ENCODE measurements around the gene SPDYE6.
"Not testable (repeated sequence)": the region's sequence is repeated elsewhere in the genome, so short reads cannot be mapped to it uniquely, and the experiment has no call there.

The SPDYE6 gene

GRCh38 chr7:102363549-102364393 lies 7.5 kb upstream of the SPDYE6 start:
- peak; percentile 88 for DNase-seq

GRCh38 chr7:102346983-102347382 lies 9.3 kb downstream of the SPDYE6 start:
- not testable (repeated sequence) for DNase-seq

DNA sequence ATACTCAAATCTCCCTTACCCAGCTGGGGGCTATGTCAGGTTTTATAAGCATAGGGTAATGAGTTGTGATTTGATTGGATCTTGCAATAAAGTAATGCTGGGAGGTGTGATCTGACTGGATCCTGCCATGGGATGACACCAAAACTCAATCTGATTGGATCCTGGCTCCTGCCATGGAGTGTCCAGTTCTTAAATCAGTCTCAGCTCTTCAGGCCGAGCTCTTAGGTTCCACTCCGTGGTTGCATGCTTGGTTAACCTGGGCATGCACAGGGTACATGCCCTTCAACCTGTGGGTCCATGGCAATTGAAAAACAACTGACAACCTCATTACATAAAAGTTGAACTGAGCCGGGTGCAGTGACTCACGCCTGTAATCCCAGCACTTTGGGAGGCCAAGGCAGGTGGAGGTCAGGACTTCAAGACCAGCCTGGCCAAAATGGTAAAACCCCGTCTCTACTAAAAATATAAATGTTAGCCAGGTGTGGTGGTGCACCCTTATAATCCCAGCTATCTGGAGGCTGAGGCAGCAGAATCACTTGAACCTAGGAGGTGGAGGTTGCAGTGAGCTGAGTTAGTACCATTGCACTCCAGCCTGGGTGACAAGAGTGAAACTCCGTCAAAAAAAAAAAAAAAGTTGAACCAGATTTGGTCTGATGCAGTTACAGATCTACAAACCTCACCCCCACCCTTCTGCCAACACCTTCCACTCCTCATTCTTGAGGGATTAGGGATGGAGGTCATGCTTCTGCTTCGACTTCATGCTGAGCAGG lies 15.5 kb downstream of the SPDYE6 start:
- DNase-seq, result not testable (repeated sequence)

DNA sequence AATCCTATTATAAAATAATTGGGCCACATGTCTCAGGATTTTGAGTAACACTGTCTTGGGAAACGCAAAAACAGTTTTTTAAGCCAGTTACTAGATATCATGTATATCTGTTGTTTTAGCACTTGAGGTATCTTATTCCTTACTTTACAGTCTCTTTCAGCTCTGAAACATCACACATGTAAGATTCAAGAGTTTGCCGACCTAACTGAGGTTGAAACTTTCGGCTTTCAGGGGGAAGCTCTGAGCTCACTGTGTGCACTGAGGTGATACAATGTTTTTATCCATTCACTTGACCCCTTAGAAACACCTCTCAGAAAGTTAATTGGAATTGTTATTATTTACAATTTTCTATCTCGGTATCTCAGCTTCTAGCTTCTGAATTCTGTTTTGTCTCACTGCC lies 18.8 kb downstream of the SPDYE6 start:
- DNase-seq, result not testable (repeated sequence)

DNA sequence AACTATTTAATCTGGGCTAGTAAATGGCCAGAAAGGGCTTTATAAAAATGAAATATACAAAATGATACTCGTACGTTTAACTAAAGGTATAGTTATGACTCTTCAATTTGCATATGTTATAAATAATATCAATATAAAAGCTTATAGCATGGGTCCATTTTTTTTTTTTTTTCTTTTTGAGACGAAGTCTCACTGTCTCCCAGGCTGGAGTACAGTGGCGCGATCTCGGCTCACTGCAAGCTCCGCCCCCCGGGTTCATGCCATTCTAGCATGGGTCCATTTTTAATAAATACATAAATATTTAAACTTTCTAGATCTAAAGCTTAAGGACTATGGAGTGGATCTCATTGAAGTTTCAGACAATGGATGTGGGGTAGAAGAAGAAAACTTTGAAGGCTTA lies 19.2 kb downstream of the SPDYE6 start:
- DNase-seq, result not testable (repeated sequence)

GRCh38 chr7:102335574-102335973 lies 20.7 kb downstream of the SPDYE6 start:
- not testable (repeated sequence) for DNase-seq

- DNase-seq, result not testable (repeated sequence)
Measured at GRCh38 chr7:102330666-102331460, 25.4 kb downstream of the SPDYE6 start.

DNA sequence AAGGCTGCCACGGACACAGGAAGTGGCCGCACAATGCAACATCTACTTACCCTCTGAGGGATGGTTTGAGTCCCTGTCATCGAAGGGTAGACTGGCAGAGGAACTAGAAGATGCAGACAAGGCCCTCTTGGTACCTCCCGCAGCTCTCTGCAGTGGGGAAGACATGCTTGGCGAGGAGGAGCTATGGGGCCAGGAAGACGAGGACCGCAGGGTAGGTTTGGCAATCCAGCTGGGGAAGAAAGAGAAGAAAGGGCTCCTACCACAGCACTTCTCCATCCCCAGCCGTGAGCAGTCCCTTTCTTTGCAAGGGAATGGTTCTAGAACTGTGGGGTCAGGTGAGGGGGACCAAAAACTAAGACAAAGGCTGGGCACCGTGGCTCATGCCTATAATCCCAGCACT lies 26.9 kb downstream of the SPDYE6 start:
- not testable (repeated sequence) for DNase-seq

DNA sequence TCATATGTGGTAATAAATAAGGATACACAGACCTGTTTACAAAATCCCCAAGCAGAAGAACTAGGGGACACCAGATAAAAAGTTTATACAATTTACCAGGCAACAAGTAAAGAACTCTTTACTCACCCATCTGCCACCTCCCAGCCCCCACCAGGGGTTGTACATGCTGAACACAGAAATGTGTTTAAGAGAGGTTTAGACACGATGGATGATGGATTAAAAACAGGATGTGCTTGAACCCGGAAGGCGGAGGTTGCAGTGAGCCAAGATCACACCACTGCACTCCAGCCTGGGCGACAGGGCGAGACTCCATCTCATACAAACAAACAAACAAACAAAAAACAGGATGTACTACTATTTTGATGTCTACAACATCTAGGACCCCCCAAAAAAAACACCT lies 27.4 kb downstream of the SPDYE6 start:
- not testable (repeated sequence) for DNase-seq

- DNase-seq, result not testable (repeated sequence)
Measured at GRCh38 chr7:102327183-102327582, 29.1 kb downstream of the SPDYE6 start.

DNA sequence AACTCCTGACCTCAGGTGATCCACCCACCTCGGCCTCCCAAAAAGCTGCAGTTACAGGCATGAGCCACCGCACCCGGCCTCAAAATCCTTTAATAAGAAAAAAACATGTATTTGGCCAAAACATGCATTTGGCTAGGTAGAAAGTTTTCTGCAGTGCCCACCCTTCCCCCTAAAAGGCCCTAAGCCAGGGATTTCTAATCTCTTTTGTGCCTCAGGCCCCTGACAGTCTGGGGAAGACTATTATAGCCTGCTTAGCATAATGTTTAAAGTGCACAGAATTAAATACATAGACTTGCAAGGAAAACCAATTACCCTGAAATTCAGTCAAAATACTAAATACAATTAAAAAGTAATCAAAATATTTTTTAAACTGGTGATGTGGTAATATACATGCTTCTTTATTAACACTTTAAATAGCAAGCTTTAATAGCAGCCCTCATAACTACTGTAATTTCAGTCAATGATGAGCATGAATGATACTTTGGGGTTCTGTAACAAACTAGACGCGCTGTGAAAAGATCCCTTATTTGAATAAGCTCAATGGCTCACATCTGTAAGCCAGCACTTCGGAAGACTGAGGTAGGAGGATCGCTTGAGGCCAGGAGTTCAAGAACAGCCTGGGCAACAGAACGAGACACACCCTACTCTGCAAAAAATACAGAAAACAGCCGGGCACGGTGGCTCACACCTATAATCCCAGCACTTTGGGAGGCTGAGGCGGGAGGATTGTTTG lies 29.9 kb downstream of the SPDYE6 start:
- DNase-seq, result no peak

- DNase-seq, result not testable (repeated sequence)
Measured at GRCh38 chr7:102325106-102325505, 31.1 kb downstream of the SPDYE6 start.

GRCh38 chr7:102323914-102324195 lies 32.4 kb downstream of the SPDYE6 start:
- no peak for DNase-seq

DNA sequence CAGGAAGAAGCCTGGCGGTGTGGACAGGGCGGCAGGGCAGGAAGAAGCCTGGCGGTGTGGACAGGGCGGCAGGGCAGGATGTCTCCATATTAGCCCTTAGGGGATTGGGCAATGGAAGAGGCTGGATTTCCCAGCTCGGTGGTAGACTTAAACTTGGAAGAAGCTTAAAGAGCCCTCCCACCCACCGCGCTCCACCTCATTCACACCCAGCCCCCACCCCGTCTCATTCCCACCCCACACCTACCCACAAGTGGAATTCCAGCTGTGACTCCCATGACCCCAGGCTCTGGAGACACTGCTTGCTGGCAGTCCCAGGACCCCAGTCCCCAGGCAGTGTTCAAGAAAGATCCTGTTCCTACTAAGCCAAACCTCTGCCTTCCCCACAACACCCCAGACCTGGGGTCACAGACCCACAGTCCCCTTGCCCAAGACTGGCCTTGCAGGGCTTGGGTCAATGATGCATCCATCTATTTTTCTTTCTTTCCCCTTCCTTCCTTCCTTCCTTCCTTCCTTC lies 34.0 kb downstream of the SPDYE6 start:
- no peak for DNase-seq

GRCh38 chr7:102321351-102322201 lies 34.7 kb downstream of the SPDYE6 start:
- DNase-seq, result no peak

- DNase-seq, result no peak
Measured at GRCh38 chr7:102320601-102321350, 35.5 kb downstream of the SPDYE6 start.

GRCh38 chr7:102320181-102320580 lies 36.1 kb downstream of the SPDYE6 start:
- DNase-seq, result no peak

DNA sequence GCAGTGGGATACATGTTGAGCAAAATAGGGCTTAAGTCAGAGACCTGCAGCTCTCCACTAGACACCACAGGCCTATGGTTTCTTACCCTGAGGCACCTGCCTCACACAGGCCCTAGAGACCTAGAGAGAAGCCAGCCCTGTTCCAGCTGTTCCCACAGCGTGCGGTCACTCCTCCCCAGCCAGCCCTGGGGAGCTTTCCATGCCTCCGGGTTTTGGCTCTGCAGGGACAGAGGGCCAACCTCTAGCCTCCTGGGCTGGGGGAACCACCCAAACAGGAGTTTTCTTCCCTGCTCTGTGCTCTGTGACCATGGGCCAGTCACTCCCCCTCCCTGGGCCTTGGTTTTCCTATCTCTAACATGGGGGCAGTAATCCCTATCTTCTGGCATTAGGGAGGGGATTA lies 36.6 kb downstream of the SPDYE6 start:
- DNase-seq, result no peak

GRCh38 chr7:102318482-102318971 lies 37.7 kb downstream of the SPDYE6 start:
- no peak for DNase-seq

All from activated CD8-positive, alpha-beta memory T cell treated with anti-CD3 and anti-CD28 coated beads, Interleukin-2, amount 50 U/mL, for 4 hours (primary cell).